DMS 273 (cell line): Measurements from ENCODE around the gene ERC2.

Experiments
- DNase-seq: peaks from one replicate; lab custom pipeline; 2025; ENCODE audit not compliant: unreplicated experiment; lab: John Stamatoyannopoulos, UW

ERC2 gene

GRCh38 chr3:56369914-56370313 lies 98.4 kb downstream of the ERC2 start:
- no peak for DNase-seq

- DNase-seq = peak; percentile 2
These were observed 99.4 kb downstream of the ERC2 start for GRCh38 chr3:56368846-56369245.

- no peak for DNase-seq
These were observed 101.6 kb downstream of the ERC2 start for GRCh38 chr3:56366641-56367162.

- no peak for DNase-seq
These were observed 102.2 kb downstream of the ERC2 start for GRCh38 chr3:56365905-56366640.

- no peak for DNase-seq
These were observed 103.6 kb downstream of the ERC2 start for GRCh38 chr3:56364665-56365064.

GRCh38 chr3:56363720-56364119 lies 104.5 kb downstream of the ERC2 start:
- no peak for DNase-seq

GRCh38 chr3:56361731-56362130 lies 106.5 kb downstream of the ERC2 start:
- no peak for DNase-seq

- peak; percentile 13 for DNase-seq
These were observed 111.0 kb downstream of the ERC2 start for GRCh38 chr3:56357266-56357665.

- no peak for DNase-seq
These were observed 111.5 kb downstream of the ERC2 start for GRCh38 chr3:56356808-56357207.

- DNase-seq = no peak
These were observed 112.6 kb downstream of the ERC2 start for GRCh38 chr3:56355570-56356185.

GRCh38 chr3:56351537-56351936 lies 116.7 kb downstream of the ERC2 start:
- DNase-seq = peak; percentile 28

GRCh38 chr3:56347219-56347871 lies 120.9 kb downstream of the ERC2 start:
- DNase-seq = peak; percentile 68

- DNase-seq = no peak
These were observed 125.8 kb downstream of the ERC2 start for GRCh38 chr3:56342475-56342874.

GRCh38 chr3:56339671-56340070 lies 128.6 kb downstream of the ERC2 start:
- no peak for DNase-seq

GRCh38 chr3:56339244-56339643 lies 129.0 kb downstream of the ERC2 start:
- no peak for DNase-seq

- no peak for DNase-seq
These were observed 132.2 kb downstream of the ERC2 start for GRCh38 chr3:56336023-56336422.

GRCh38 chr3:56324473-56324872 lies 143.8 kb downstream of the ERC2 start:
- DNase-seq = no peak

- DNase-seq = no peak
These were observed 144.3 kb downstream of the ERC2 start for GRCh38 chr3:56323986-56324420.

GRCh38 chr3:56322862-56323261 lies 145.4 kb downstream of the ERC2 start:
- DNase-seq = no peak

GRCh38 chr3:56321892-56322291 lies 146.4 kb downstream of the ERC2 start:
- no peak for DNase-seq

- DNase-seq = no peak
These were observed 146.9 kb downstream of the ERC2 start for GRCh38 chr3:56321383-56321782.

GRCh38 chr3:56320883-56321282 lies 147.4 kb downstream of the ERC2 start:
- DNase-seq = no peak
